Measurements from ENCODE around the gene AGAP2.

AGAP2 gene

DNA sequence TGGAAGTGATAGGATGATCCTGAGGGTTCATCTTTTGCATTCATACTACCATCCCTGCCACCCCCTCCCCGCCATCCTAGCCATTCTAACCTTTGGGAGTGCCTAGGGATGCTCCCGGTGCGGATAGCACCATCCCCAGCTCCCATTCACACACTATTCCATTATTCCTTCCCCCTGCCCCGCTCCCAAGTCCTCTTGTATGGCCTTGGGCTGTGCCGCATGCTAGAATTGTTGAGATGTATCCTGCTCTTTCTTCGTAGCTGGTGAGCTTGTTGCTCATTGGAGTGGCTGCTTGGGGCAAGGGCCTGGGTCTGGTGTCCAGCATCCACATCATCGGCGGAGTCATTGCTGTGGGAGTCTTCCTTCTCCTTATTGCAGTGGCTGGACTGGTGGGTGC lies 6.9 kb upstream of the AGAP2 start:
- peak overlapping the region; percentile 74 for H3K9ac ChIP-seq (ENCODE audit: low read length)
- H2AFZ ChIP-seq (ENCODE audit: low read depth, low read length, severe bottlenecking) = no peak overlapping the region
- H4K20me1 ChIP-seq (ENCODE audit: low read depth, low read length) = no peaks in the 10 kb centered on the region
- H3F3A ChIP-seq (ENCODE audit: insufficient read depth) = peaks cover 32% of the 10 kb centered on the region
- peaks cover 10% of the 10 kb centered on the region; the same call in 1 of the 2 replicates for H3K36me3 ChIP-seq (ENCODE audit: low read length)
- H3K9me2 ChIP-seq (replicated peaks; ENCODE audit: insufficient read depth, low read length) = no peaks in the 10 kb centered on the region
- peaks cover 12% of the 10 kb centered on the region for H3K79me2 ChIP-seq (ENCODE audit: insufficient read depth, low read length)
- TF ChIP-seq, protein P1, sequence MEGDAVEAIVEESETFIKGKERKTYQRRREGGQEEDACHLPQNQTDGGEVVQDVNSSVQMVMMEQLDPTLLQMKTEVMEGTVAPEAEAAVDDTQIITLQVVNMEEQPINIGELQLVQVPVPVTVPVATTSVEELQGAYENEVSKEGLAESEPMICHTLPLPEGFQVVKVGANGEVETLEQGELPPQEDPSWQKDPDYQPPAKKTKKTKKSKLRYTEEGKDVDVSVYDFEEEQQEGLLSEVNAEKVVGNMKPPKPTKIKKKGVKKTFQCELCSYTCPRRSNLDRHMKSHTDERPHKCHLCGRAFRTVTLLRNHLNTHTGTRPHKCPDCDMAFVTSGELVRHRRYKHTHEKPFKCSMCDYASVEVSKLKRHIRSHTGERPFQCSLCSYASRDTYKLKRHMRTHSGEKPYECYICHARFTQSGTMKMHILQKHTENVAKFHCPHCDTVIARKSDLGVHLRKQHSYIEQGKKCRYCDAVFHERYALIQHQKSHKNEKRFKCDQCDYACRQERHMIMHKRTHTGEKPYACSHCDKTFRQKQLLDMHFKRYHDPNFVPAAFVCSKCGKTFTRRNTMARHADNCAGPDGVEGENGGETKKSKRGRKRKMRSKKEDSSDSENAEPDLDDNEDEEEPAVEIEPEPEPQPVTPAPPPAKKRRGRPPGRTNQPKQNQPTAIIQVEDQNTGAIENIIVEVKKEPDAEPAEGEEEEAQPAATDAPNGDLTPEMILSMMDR (IDR thresholded peaks at IDR 0.05; ENCODE audit: insufficient read depth, low read length, poor library complexity, severe bottlenecking) = no peak
- TF ChIP-seq EZH2phosphoT487 (conservative IDR thresholded peaks at IDR 0.05; ENCODE audit: low read length) = no peak
- peak overlapping the region; percentile 87 for H3K4me2 ChIP-seq (ENCODE audit: low read depth, low read length, poor library complexity, severe bottlenecking)
- H3K27ac ChIP-seq (ENCODE audit: low read depth, low read length) = peak overlapping the region; percentile 76
- no peaks in the 10 kb centered on the region for H3K9me3 ChIP-seq (ENCODE audit: insufficient read depth, low read length)
- H3K4me3 ChIP-seq (ENCODE audit: insufficient read depth, low read length, poor library complexity, severe bottlenecking) = peak overlapping the region; percentile 68
- no peaks in the 10 kb centered on the region for H3K27me3 ChIP-seq (ENCODE audit: low read length)

DNA sequence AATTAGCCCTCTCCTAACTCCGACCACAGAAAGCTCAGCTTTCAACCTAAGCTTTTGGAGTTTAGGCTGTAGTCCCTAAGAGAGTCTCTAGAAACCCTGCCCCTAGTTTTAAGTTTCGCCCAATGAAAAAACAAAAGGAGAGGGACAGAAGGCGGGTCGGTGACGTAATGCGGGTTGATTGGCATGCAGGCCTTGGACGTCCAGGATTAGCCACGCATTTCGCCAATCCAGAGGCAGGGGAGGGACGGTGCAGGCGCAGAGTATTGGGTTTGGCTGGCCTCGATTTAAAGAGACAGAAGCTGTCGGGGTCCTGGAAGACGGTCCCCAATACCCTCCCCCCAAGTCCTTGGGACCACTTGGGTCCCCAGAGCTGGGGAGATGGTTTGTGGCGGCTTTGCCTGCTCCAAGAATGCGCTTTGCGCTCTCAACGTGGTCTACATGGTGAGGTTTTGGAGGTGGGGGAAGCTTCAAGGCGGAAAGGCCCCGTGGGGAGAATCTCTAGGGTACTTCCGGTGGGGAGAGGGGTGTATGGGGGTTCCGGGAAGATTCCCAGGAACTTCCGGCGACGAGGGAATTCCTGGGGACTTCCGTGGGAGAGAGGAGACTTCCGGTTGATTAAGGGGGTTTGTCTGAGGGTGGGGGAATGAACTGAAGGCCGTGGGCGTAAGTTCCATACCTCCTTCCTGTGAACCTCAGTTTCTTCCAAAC lies 6.4 kb upstream of the AGAP2 start, which contains the start of gene TSPAN31:
Gene TSPAN31, plus strand, starts transcription at position 263 of the 708 bp plus-strand sequence. Its CDS starts 116 bp downstream, at position 379.
- Histone ChIP-seq H3K27ac (ENCODE audit: low read depth, low read length) (peak within 1 kb of the TSS; percentile 76), H3K79me2 (ENCODE audit: insufficient read depth, low read length) (peaks cover 11% of the 10 kb centered on the region), H3K9ac (ENCODE audit: low read length) (peak within 1 kb of the TSS; percentile 74), H3K9me3 (ENCODE audit: insufficient read depth, low read length) (no peaks in the 10 kb centered on the region), H3K36me3 (ENCODE audit: low read length) (peaks cover 10% of the 10 kb centered on the region; the same call in 1 of the 2 replicates), H3K4me3 (ENCODE audit: insufficient read depth, low read length, poor library complexity, severe bottlenecking) (peak within 1 kb of the TSS; percentile 68), H3F3A (ENCODE audit: insufficient read depth) (peaks cover 32% of the 10 kb centered on the region), H2AFZ (ENCODE audit: low read depth, low read length, severe bottlenecking) (peak within 1 kb of the TSS; percentile 60), H4K20me1 (ENCODE audit: low read depth, low read length) (no peaks in the 10 kb centered on the region), H3K27me3 (ENCODE audit: low read length) (no peaks in the 10 kb centered on the region), H3K4me2 (ENCODE audit: low read depth, low read length, poor library complexity, severe bottlenecking) (peak within 1 kb of the TSS; percentile 87), H3K9me2 (replicated peaks; ENCODE audit: insufficient read depth, low read length) (no peaks in the 10 kb centered on the region)
- no peak for TF ChIP-seq EZH2phosphoT487 (conservative IDR thresholded peaks at IDR 0.05; ENCODE audit: low read length)
- TF ChIP-seq, protein P1 (IDR thresholded peaks at IDR 0.05; ENCODE audit: insufficient read depth, low read length, poor library complexity, severe bottlenecking) = no peak

DNA sequence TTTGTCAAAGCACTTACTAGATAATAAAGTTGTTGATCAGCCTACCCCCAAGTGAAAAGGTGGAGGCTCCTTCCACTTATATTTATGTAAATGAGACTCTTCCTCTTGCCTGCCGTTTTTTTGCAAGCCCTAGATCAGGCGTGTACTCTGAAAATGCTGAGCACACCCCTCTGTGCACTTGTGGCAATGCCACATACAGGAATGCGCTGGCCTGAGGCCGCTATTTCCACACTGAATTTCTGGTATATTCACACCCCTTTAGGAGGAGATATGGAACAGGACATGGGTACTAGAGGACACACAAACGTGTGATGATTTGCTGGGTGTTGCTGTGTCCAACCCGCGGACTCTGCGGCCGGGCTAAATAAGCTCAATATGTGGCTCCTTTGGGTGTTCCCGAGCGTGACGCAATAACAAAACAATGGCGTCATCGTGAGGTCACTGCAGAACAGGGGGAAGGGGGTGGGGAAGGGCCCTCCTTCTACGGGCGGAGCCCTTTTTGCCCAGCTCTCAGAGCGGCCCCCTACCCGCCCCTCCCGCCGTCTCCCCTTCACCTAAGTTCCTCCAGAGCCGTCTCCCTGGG lies 5.7 kb upstream of the AGAP2 start:
- no peaks in the 10 kb centered on the region for H4K20me1 ChIP-seq (ENCODE audit: low read depth, low read length)
- H3K9me2 ChIP-seq (replicated peaks; ENCODE audit: insufficient read depth, low read length) = no peaks in the 10 kb centered on the region
- no peaks in the 10 kb centered on the region for H3K9me3 ChIP-seq (ENCODE audit: insufficient read depth, low read length)
- peak overlapping the region; percentile 23; the same call in 1 of the 2 replicates for H3K27ac ChIP-seq (ENCODE audit: low read depth, low read length)
- peak overlapping the region; percentile 87 for H3K4me2 ChIP-seq (ENCODE audit: low read depth, low read length, poor library complexity, severe bottlenecking)
- peaks cover 10% of the 10 kb centered on the region; the same call in 1 of the 2 replicates for H3K36me3 ChIP-seq (ENCODE audit: low read length)
- H3F3A ChIP-seq (ENCODE audit: insufficient read depth) = peaks cover 32% of the 10 kb centered on the region
- TF ChIP-seq EZH2phosphoT487 (conservative IDR thresholded peaks at IDR 0.05; ENCODE audit: low read length) = no peak
- TF ChIP-seq, protein P1 (IDR thresholded peaks at IDR 0.05; ENCODE audit: insufficient read depth, low read length, poor library complexity, severe bottlenecking) = no peak
- peak overlapping the region; percentile 60 for H2AFZ ChIP-seq (ENCODE audit: low read depth, low read length, severe bottlenecking)
- peak overlapping the region; percentile 74 for H3K9ac ChIP-seq (ENCODE audit: low read length)
- peak overlapping the region; percentile 68 for H3K4me3 ChIP-seq (ENCODE audit: insufficient read depth, low read length, poor library complexity, severe bottlenecking)
- H3K79me2 ChIP-seq (ENCODE audit: insufficient read depth, low read length) = peaks cover 11% of the 10 kb centered on the region
- H3K27me3 ChIP-seq (ENCODE audit: low read length) = no peaks in the 10 kb centered on the region

Measured in SU-DHL-6 (cell line).